Osteocyte (in vitro differentiated cells): Measurements from ENCODE around the gene OR52K1. TPM values are rescaled to one million over a fixed set of nuclear protein-coding genes. Genes with fewer than 3 reads are reported as not detected.

Experiments
- total RNA-seq: library from RNA; stranded (reverse); gene quantifications from 2 replicates; pipeline ENCODE4 v1.2.1, GENCODE V29; 2021

Gene OR52K1
- total RNA-seq, 1 donor from 2014 or later = not detected

Other genes starting within 250 kb of the OR52K1 start
- not detected in 2 replicates for gene OR52B4, start 114.3 kb upstream of the OR52K1 start, total RNA-seq
- 19.3 and 20.9 TPM in 2 replicates for gene TRIM21, start 88.9 kb upstream of the OR52K1 start, total RNA-seq
- not detected in 2 replicates for gene OR52K2, start 33.4 kb upstream of the OR52K1 start, total RNA-seq
- not detected in 2 replicates for gene OR52M1, start 62.5 kb downstream of the OR52K1 start, total RNA-seq
- not detected in 2 replicates for gene OR52I2, start 99.1 kb downstream of the OR52K1 start, total RNA-seq
- not detected in 2 replicates for gene OR52I1, start 111.4 kb downstream of the OR52K1 start, total RNA-seq
- 10.7 and 13.8 TPM in 2 replicates for gene TRIM68, start 125.6 kb downstream of the OR52K1 start, total RNA-seq
- gene OR51D1, start 154.8 kb downstream of the OR52K1 start, total RNA-seq = not detected in 2 replicates
- 0.81 and 1.1 TPM in 2 replicates for gene OR51E1, start 161.3 kb downstream of the OR52K1 start, total RNA-seq
- 0.40 and 0.76 TPM in 2 replicates for gene OR51E2, start 215.2 kb downstream of the OR52K1 start, total RNA-seq
- gene MMP26, start 222.1 kb downstream of the OR52K1 start, total RNA-seq = not detected in 2 replicates